K562 (cell line): Measurements from ENCODE around the gene AMZ1. TPM values are rescaled to one million over a fixed set of nuclear protein-coding genes. Genes with fewer than 3 reads are reported as not detected.

Experiments
- ATAC-seq: fragments of 200-7000 bp; cut with Tn5 transposase; 3 replicates; pipeline ENCODE4 v1.9.1; 2020; ENCODE audit warnings: moderate library complexity
- BruUV-seq: library from RNA; stranded (reverse); fragments of 400-500 nt; replicated peaks from 2 replicates; lab custom pipeline; 2021; lab: Mats Ljungman, UMichigan
- CTCF ChIA-PET: fragments of 300-600 bp; formaldehyde crosslinking; extraction: SDS; loops from one replicate; lab custom pipeline; 2021; ENCODE audit warnings: low intra/inter-chr PET ratio; lab: Yijun Ruan, JAX
- POLR2A ChIA-PET: fragments of 300-600, 350-650 bp; sonication (Branson Sonifier 250); formaldehyde crosslinking; extraction: SDS; loops from one replicate; lab custom pipeline; 2021; ENCODE audit warnings: antibody characterized with exemption, inconsistent platforms; lab: Yijun Ruan, JAX
- DNase-seq, 4 experiments: peaks; one replicate each; pipeline versions ENCODE4 v3.0.0 to v3.0.0-alpha.2; 2011 to 2018; ENCODE audit warnings: low spot score in 3 of 4, mixed read lengths in 3 of 4; ENCODE audit errors: extremely low read depth in 1 of 4
- FAIRE-seq: peaks from 2 replicates; lab custom pipeline; 2011; peaks lifted over from hg19 to GRCh38; lab: Jason Lieb, UNC
- H2AFZ ChIP-seq: 2 replicates; pipeline ENCODE4 v1.6.0; 2011; ENCODE audit warnings: low read depth, low read length, control low read depth, inconsistent platforms
- H3K27ac ChIP-seq: fragments of 200-600 bp; 3 replicates; pipeline ENCODE4 v1.8.0; 2011; ENCODE audit warnings: low read depth, mild to moderate bottlenecking, control low read depth, inconsistent platforms, low read length, moderate library complexity, mixed read lengths; ENCODE audit errors: extremely low read depth
- H3K27me3 ChIP-seq, 2 experiments: fragments of 300-600 bp in 1 of 2; 2 replicates in 1 of 2; 3 replicates in 1 of 2; pipeline versions ENCODE4 v1.6.0 to v1.8.0; 2011; ENCODE audit warnings: inconsistent platforms in 2 of 2, low read length in 2 of 2, mild to moderate bottlenecking in 1 of 2, mixed read lengths in 1 of 2, moderate library complexity in 1 of 2; ENCODE audit not compliant: control insufficient read depth in 2 of 2, insufficient read depth in 2 of 2
- H3K36me3 ChIP-seq: fragments of 300-600 bp; 3 replicates; pipeline ENCODE4 v1.8.0; 2011; ENCODE audit warnings: mild to moderate bottlenecking, low read length, inconsistent platforms; ENCODE audit not compliant: control insufficient read depth, insufficient read depth
- H3K4me1 ChIP-seq, 2 experiments: fragments of 200-600 bp in 1 of 2; replicated peaks in 1 of 2; 2 replicates in 1 of 2; 3 replicates in 1 of 2; pipeline versions ENCODE4 v1.5.1 to v1.8.0; 2011; ENCODE audit warnings: inconsistent platforms in 2 of 2, low read length in 2 of 2, mild to moderate bottlenecking in 1 of 2, mixed read lengths in 1 of 2, moderate library complexity in 1 of 2; ENCODE audit not compliant: control insufficient read depth in 2 of 2, insufficient read depth in 2 of 2
- H3K4me2 ChIP-seq: 2 replicates; pipeline ENCODE4 v1.6.1; 2011; ENCODE audit warnings: low read length, control low read depth, inconsistent platforms, mixed read lengths; ENCODE audit not compliant: insufficient read depth
- H3K4me3 ChIP-seq: fragments of 200-600 bp; sonication (generic), shearing (Covaris generic); 2 replicates; pipeline ENCODE4 v1.5.1; 2016; ENCODE audit warnings: control low read depth, inconsistent platforms
- H3K79me2 ChIP-seq: fragments of 200-600 bp; 3 replicates; pipeline ENCODE4 v1.8.0; 2011; ENCODE audit warnings: low read length, inconsistent platforms; ENCODE audit not compliant: control insufficient read depth, insufficient read depth
- H3K9ac ChIP-seq, 2 experiments: 2 replicates each; pipeline versions ENCODE4 v1.6.0 to v1.6.1; 2011; ENCODE audit warnings: low read depth in 2 of 2, low read length in 2 of 2, control low read depth in 1 of 2, inconsistent platforms in 1 of 2, mild to moderate bottlenecking in 1 of 2, mixed read lengths in 1 of 2; ENCODE audit not compliant: insufficient read depth in 1 of 2
- H3K9me1 ChIP-seq: one replicate; pipeline ENCODE4 v1.6.0; 2011; ENCODE audit warnings: inconsistent platforms, mild to moderate bottlenecking, low read length, moderate library complexity; ENCODE audit not compliant: control insufficient read depth, insufficient read depth
- H3K9me3 ChIP-seq: replicated peaks from 2 replicates; pipeline ENCODE4 v1.5.1; 2011; ENCODE audit warnings: low read depth, low read length, inconsistent platforms; ENCODE audit not compliant: control insufficient read depth, insufficient read depth
- H4K20me1 ChIP-seq: replicated peaks from 2 replicates; pipeline ENCODE4 v1.6.1; 2011; ENCODE audit warnings: low read length, inconsistent platforms, mixed read lengths; ENCODE audit not compliant: control insufficient read depth, insufficient read depth
- ATF3 ChIP-seq, 2 experiments: fragments of 450-650 bp in 1 of 2; sonication (generic) in 1 of 2; formaldehyde crosslinking in 1 of 2; IDR thresholded peaks in 1 of 2; conservative IDR thresholded peaks in 1 of 2; 2 replicates each; pipeline versions ENCODE4 v1.6.1 to v1.8.1; 2016 to 2023; ENCODE audit warnings: mild to moderate bottlenecking in 2 of 2, moderate library complexity in 2 of 2, inconsistent platforms in 1 of 2, missing genetic modification reagents in 1 of 2
- ATF7 ChIP-seq: fragments of 450-650 bp; IDR thresholded peaks from 2 replicates; pipeline ENCODE4 v1.7.1; 2014; ENCODE audit warnings: mild to moderate bottlenecking, moderate library complexity
- CEBPB ChIP-seq: fragments of 450-650 bp; IDR thresholded peaks from 2 replicates; pipeline ENCODE4 v1.6.1; 2016; ENCODE audit warnings: missing genetic modification characterization, missing compliant biosample characterization
- CEBPG ChIP-seq, 3 experiments: fragments of 200-800 bp in 1 of 3; sonication (Bioruptor generic) in 1 of 3; sonication (generic) in 1 of 3; formaldehyde crosslinking in 1 of 3; IDR thresholded peaks in 2 of 3; conservative IDR thresholded peaks in 1 of 3; 2 replicates each; pipeline versions ENCODE4 v1.6.1 to v1.8.0; 2016 to 2022; ENCODE audit warnings: missing compliant biosample characterization in 2 of 3, missing genetic modification characterization in 2 of 3, mild to moderate bottlenecking in 1 of 3, missing genetic modification reagents in 1 of 3
- FOXK1 ChIP-seq: sonication (generic); formaldehyde crosslinking; IDR thresholded peaks from 2 replicates; pipeline ENCODE4 v1.8.0; 2022; ENCODE audit warnings: missing genetic modification reagents, mild to moderate bottlenecking, borderline replicate concordance
- MEF2D ChIP-seq: conservative IDR thresholded peaks from 2 replicates; pipeline ENCODE4 v1.6.1; 2016; ENCODE audit warnings: low read depth, missing genetic modification characterization, missing compliant biosample characterization
- MYNN ChIP-seq, 2 experiments: sonication (generic); formaldehyde crosslinking in 1 of 2; IDR thresholded peaks; 2 replicates each; pipeline versions ENCODE4 v1.5.0 to v1.6.1; 2016 to 2020; ENCODE audit warnings: antibody characterized with exemption in 1 of 2, missing genetic modification reagents in 1 of 2
- SMAD4 ChIP-seq: fragments of 250-450 bp; sonication (Bioruptor Pico); conservative IDR thresholded peaks from 2 replicates; pipeline ENCODE4 v1.8.0; 2021; ENCODE audit warnings: inconsistent platforms, mild to moderate bottlenecking, moderate library complexity
- TEAD1 ChIP-seq, 2 experiments: fragments of 450-650 bp in 1 of 2; sonication (generic) in 1 of 2; formaldehyde crosslinking; IDR thresholded peaks; 2 replicates each; pipeline versions ENCODE4 v1.4.0 to v1.8.0; 2020 to 2022; ENCODE audit warnings: mild to moderate bottlenecking in 2 of 2, missing genetic modification reagents in 1 of 2
- TEAD4 ChIP-seq, 2 experiments: sonication (generic) in 1 of 2; formaldehyde crosslinking in 1 of 2; IDR thresholded peaks; 2 replicates each; pipeline versions ENCODE4 v1.6.1 to v1.8.0; 2012 to 2022; ENCODE audit warnings: borderline replicate concordance in 1 of 2, inconsistent platforms in 1 of 2, low read length in 1 of 2, mild to moderate bottlenecking in 1 of 2, missing genetic modification reagents in 1 of 2
- ZKSCAN8 ChIP-seq: fragments of 200-800 bp; sonication (Bioruptor generic); IDR thresholded peaks from 2 replicates; pipeline ENCODE4 v1.6.1; 2016; ENCODE audit warnings: missing genetic modification characterization, missing compliant biosample characterization
- ZNF551 ChIP-seq: fragments of 250-450 bp; sonication (Bioruptor Pico); IDR thresholded peaks from 2 replicates; pipeline ENCODE4 v1.5.0; 2021; ENCODE audit warnings: mild to moderate bottlenecking, moderate library complexity
- WGBS: fragments of 100-300 bp; shearing (Covaris generic); methylation state at CpG from one replicate; pipeline ENCODE4 v1.1.6; 2016; ENCODE audit warnings: low coverage, mixed read lengths; ENCODE audit not compliant: insufficient coverage; ENCODE audit errors: missing lambda C conversion rate; 5-methylcytosine and 5-hydroxymethylcytosine counted together
- in situ Hi-C: fragments of 300-500 bp; cut with MboI; formaldehyde crosslinking; loops from 4 replicates; pipeline ENCODE4 v1.15.0; 2018; ENCODE audit warnings: inconsistent platforms, mixed read lengths
- intact Hi-C: fragments of 100-400 bp; cut with micrococcal nuclease; formaldehyde crosslinking; loops from 2 replicates; pipeline ENCODE4 v1.14.2; 2022
- polyA plus RNA-seq, 8 experiments: library from polyadenylated mRNA; depleted of rRNA in 4 of 8; stranded (reverse) in 5 of 8; unstranded in 3 of 8; fragments of >200 nt; fragmentation: Nextera tagmentation in 2 of 8; fragmentation: Illumina TruSeq in 1 of 8; extraction: Ambion mirVana in 2 of 8; extraction: Trizol in 1 of 8; gene quantifications; 2 replicates each; pipeline versions ENCODE4 v1.2.1 to v1.2.3, GENCODE V29; 2011 to 2014; ENCODE audit warnings: inconsistent platforms in 1 of 8, missing spikeins in 1 of 8
- total RNA-seq, 7 experiments: library from RNA; depleted of rRNA in 6 of 7; stranded (reverse); fragments of >200 nt in 6 of 7; fragmentation: Illumina TruSeq in 2 of 7; extraction: Trizol in 2 of 7; gene quantifications; 2 replicates each; pipeline versions ENCODE4 v1.2.1 to v1.2.3, GENCODE V29; 2011 to 2021; ENCODE audit warnings: low replicate concordance in 1 of 7

The AMZ1 gene
- total and polyA plus RNA-seq, 9 of the 15 experiments (the other 6 are each of a cell fraction or from before 2014, with no cell fraction given) = not detected

- Histone ChIP-seq H3K4me1 (peaks cover 0 to 21% of the 10 kb centered on the region in 2 experiments; a peak in 2 of 5 replicates), H3K9me1 (no peaks in the 10 kb centered on the region), H3K27me3 (peaks cover 31 to 49% of the 10 kb centered on the region in 2 experiments; a peak in 4 of 5 replicates)
- no TSS peak for BruUV-seq
- in situ Hi-C loops = no loop called here
- TF ChIP-seq TEAD1 (CRISPR knock-in tag; IDR thresholded peaks at IDR 0.05) = peak in 1 of 2 experiments; percentile 81; a peak in 1 of 4 replicates
- TF ChIP-seq ZNF551 = no peak
- no peak for TF ChIP-seq FOXK1
- peak; percentile 35; the same call in 1 of the 2 replicates for TF ChIP-seq TEAD4 (IDR thresholded peaks at IDR 0.05; ENCODE audit: low read length)
- no peak for TF ChIP-seq TEAD4 (CRISPR knock-in tag; IDR thresholded peaks at IDR 0.05; ENCODE audit: borderline replicate concordance)
- peak; percentile 66 for TF ChIP-seq SMAD4 (CRISPR knock-in tag)
- TF ChIP-seq MEF2D = peak; percentile 69
- peak; percentile 35; the same call in 1 of the 2 replicates for TF ChIP-seq ATF7
- peak; percentile 79 for TF ChIP-seq CEBPB (tag)
- peak; percentile 80 for TF ChIP-seq CEBPG (CRISPR knock-in tag; IDR thresholded peaks at IDR 0.05)
- peak; percentile 68 to 88 for TF ChIP-seq CEBPG (tag; conservative IDR thresholded peaks at IDR 0.05 in 1 of 2, IDR thresholded peaks at IDR 0.05 in 1 of 2)
- TF ChIP-seq ATF3 (IDR thresholded peaks at IDR 0.05) = peak; percentile 88
- no peak for TF ChIP-seq ATF3 (CRISPR knock-in tag; conservative IDR thresholded peaks at IDR 0.05)
- no peak for TF ChIP-seq ZKSCAN8 (CRISPR knock-in tag)
- no peak for TF ChIP-seq MYNN (IDR thresholded peaks at IDR 0.05)
- TF ChIP-seq MYNN (CRISPR knock-in tag; IDR thresholded peaks at IDR 0.05) = no peak
- TF ChIP-seq, all 486 proteins: peak for 8
- CTCF ChIA-PET = no interaction called here
- Histone ChIP-seq H2AFZ (no peak overlapping the region), H4K20me1 (peaks cover 5% of the 10 kb centered on the region; the same call in 1 of the 2 replicates), H3K27ac (no peak overlapping the region), H3K4me2 (no peak overlapping the region), H3K9ac (no peak overlapping the region; a peak in 1 of 4 replicates), H3K9me3 (no peaks in the 10 kb centered on the region), H3K4me3 (no peak overlapping the region), H3K79me2 (no peaks in the 10 kb centered on the region), H3K36me3 (no peaks in the 10 kb centered on the region)
- FAIRE-seq (no peak), ATAC-seq (no peak), DNase-seq (no peak)
- WGBS = 16% methylated on average over 22 of the region's 23 CpGs
- intact Hi-C loops = loop anchor here (10.0 kb wide), 1 partner anchor 125 kb away; no protein-coding TSS in a partner anchor
- POLR2A ChIA-PET = interaction anchor here (1.0 kb wide), 2 partner anchors 9 to 15 kb away, joined by 3 to 5 read pairs; no protein-coding TSS in a partner anchor
Observed at GRCh38 chr7:2689951-2690705, 2.1 kb downstream of the AMZ1 start.
